ENCODE measurements around the gene SLC16A1.
A peak's percentile ranks its signal among the peaks of the same experiment; 100 is the strongest.
"Not testable (repeated sequence)": the region's sequence is repeated elsewhere in the genome, so short reads cannot be mapped to it uniquely, and the experiment has no call there.

Gene SLC16A1

DNA sequence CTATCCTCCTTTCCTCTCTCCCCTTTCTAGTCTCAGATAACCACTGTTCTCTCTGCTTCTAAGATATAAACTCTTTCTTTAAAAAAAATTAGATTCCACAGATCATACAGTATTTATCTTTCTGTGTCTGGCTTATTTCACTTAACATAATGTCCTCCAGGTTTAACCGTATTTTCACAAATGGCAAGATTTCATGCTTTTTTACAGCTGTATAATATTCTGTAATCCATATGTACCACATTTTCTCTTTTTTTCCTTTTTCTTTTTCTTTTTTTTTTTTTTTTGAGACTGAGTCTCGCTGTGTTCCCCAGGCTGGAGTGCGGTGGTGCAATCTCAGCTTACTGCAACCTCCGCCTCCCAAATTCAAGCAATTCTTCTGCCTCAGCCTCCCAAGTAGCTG, 5.1 kb upstream of the SLC16A1 start:
- no peak for DNase-seq

DNA sequence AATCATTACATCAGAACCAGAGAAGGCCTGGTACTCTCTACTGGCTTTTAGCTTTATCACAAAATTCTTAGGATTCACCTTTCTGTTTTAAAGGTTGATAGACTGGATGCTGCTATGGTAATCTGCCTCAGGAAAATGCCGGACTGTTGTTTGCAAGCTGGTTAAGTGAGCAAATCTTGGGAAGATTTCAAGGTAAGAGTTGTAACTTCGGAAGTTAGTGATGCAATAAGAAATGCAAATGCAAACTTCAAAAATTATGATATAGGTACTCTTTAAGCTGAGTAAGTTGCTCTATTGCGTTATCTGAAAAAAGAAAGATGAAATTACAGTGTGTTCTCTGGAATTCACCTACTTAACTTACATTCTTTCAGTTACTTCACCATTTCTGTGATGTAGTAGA, 4.4 kb upstream of the SLC16A1 start:
- DNase-seq: no peak

DNA sequence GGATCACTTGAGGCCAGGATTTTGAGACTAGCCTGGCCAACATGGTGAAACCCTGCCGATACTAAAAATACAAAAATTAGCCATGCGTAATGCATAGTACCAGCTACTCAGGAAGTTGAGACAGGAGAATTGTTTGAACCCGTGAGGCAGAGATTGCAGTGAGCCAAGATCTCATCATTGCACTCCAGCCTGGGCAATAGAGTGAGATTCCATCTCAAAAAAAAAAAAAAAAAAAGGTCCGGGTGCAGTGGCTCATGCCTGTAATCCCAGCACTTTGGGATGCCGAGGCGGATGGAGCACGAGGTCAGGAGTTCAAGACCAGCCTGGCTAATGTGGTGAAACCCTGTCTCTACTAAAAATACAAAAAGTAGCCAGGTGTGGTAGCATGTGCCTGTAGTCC, 2.2 kb upstream of the SLC16A1 start:
- DNase-seq: not testable (repeated sequence)

DNA sequence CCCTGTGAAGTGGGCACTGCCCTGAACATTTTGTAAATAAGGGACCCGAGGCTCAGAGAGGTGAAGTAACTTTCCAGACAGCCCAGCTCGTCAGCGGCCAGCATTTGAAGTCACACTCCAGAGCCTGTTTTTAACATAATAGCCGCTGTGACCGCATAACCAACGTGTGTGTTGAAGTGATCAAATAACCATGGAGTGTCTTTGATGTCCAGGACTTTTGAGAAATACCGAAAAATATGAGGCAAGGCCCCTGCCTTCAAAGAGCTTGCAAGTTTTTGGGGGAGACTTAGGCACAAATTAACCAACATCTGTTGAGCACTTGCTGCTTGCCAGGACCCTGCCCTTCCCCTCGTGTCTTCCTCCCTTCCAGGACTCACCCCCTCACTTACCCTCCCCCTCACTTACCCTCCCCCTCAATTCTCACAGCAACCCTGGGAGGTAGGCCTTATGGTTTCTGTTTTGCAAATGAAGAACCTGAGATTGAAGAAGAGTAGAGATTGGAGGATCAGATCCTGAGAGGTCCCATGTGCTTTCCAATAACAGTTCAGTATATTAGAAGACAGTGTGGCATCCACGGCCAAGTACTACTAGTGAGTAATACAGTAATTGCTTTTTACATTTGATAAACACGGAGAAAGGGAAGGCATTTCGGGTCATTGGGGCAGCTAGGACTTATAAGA, 1.3 kb upstream of the SLC16A1 start:
- no peak for DNase-seq

DNA sequence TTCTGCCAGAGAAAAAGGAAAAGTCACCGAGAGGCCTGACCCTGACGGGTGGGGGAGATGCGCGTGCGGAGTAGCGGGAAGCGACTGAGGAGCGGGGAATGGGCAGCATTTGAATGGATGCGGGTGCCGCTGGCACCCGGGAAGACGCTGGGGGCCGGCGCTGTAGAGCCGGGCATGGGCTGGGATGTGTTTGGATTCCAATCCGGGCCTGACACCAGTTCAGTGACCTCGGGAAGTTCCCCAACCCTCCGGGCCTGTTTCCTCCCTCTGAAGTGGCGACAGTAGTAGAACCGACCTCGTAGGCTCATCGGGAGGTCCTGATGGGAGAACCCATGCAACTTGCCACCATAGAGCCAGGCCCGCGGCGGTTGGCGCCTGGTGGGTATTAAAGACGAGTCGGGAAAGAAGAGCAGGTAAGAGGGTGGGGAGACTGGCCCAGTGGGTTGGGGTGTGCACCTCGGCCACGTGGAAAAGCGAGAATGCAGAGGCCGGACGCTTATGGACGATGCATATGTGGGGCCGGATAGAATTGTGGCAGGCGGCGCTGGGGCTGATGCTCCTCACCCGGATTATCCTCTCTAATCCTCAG, 642 bp upstream of the SLC16A1 start:
- DNase-seq: no peak

DNA sequence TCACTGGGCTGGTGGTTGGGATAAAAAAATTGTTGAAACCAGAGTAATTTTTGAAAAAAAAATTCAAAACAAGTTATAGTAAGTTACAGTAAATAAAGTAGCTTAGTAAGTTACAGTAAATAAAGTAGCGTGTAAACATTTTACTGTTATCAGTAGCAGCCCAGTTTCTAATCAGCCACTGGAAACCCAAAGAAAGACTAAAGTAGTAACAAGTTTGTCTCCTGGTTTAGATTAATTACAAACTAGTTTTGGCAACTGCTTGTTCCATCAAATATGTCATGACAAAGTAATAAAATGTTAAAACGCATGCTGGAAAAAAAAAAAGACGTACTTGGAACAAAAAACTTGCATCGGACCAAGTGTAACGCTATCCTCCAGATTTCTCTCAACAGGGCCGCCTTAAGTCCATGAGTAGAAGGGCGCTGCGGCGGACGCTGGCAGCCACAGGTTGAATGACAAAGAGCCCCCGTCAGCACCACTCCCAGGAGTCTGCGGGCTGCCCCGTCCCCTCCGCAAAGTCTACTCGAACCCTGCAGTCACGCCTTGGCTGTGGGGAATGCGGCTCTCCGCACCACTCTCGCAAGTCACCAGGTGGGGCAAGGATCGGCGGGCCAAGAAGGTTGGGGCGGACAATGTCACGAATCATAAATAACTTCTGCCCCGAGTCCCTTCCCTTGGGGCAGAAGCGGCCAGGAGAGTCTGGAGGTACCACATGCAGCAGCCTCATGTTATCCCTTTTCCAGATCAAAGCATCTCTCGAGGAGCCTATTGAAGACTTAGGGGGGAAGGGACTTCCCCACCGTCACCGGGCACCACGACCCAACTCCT, 837 bp downstream of the SLC16A1 start:
- peak; percentile 38 to 54 for DNase-seq

DNA sequence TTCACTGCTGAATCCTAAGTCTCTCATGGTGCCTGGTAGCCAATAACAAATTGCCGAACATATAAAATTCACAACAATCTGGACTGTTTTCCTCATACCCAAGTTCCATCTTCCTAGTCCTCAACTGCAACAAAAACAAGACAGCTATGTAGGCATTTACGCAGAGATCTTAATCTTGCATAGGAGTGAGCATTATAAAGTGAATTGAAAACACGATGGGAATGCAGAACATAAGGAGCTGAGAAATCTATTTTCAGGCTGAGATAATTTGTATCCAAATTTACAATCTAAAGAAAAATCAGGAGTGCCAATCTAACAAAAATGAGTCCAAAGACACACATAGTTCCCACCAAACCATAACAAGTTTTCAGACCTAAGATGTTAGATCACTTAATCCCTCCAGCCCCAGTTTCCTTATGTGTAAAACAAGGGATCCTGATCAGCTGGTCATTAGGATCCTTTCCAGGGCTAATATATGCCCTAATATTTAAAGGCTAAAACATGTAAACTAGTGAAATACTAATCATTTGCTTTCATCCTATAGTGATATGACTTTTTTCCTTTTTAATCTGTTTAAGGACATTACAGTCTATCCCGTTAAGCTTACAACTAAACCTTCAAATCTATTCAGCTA, 1.9 kb downstream of the SLC16A1 start:
- no peak for DNase-seq

DNA sequence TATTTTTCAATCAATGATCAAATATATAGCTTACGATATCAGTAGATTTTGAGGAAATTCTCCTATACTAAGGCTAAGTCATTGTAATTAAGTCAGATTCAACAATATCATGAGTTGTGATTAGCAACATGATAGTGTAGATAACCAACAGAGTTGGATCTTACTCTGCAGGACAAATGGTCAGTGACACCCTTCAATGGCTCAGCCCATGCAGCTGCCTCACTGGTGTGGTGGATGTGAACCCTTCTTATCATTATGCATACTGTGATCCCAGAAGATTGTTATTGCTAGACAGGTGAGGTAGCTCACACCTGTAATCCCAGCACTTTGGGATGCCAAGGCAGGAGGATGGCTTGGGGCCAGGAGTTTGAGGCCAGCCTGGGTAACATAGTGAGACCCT, 5.6 kb downstream of the SLC16A1 start:
- DNase-seq: no peak

DNA sequence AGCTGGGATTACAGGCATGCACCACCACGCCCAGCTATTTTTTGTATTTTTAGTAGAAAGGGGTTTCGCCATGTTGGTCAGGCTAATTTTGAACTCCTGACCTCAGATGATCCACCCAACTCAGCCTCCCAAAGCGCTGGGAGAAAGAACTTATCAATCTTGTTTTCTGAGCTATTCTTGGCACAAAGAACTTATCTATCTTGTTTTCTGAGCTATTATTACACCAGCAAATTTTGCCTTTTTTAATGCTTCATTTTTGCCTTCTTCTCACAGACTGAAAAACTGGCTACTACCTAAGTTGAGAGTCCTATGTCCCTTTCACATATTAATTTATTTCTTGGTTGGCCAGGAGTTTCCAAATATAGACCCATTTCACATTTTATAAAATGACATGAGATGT, 9.3 kb downstream of the SLC16A1 start:
- no peak for DNase-seq

DNA sequence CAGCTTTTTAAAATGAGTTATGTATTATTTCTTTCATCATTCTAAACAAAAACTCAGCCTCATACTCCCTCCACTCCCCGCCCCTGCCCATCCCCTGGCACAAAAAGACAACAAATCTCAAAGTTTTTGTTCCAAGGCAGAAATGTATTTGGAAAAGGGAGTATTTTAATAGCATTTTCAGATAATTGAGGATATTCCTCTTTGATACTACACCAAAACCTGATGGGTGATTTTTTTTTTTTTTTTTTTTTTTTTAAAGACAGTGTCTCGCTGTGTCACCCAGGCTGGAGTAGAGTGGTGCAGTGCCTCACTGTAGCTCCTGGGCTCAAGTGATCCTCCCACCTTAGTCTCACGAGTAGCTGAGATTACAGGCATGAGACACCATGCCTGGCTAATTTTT, 16.2 kb downstream of the SLC16A1 start:
- DNase-seq: no peak

DNA sequence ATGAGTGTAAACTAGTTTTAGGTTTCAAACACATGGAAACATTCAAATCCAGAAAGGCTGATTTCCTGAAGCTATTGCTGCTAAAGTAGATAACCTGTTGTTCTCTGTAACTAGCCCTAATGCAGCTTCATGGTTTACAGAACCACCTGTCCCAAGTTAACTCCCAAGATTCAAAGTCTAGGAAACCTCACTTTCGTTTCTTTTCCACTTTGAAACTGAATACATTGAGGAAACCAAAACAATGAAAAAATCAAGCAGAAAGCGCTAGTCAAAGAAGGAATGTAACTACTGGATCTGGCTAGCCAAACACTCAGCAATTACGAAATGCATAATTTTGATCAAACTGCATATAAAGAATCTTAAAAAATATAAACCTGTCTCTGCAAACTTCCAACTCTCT, 17.8 kb downstream of the SLC16A1 start:
- no peak for DNase-seq

DNA sequence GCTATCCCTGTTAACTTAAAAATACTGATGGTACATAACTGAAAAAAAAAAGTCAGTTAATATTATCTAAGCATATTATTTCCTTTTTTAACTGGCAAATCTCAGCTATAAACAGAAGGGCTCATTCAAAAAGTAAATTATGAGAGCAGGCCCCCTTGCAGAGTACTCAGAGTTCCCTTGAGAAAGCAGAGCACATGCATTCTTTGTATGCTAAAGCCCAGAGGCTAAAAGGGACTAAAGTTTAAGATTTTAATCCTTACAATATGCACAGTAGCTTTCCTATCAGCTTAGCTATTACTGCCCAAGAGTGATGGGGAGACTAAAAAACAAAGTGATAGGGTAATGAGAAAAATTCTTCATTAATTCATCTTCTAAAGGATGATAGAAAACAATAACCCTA, 18.5 kb downstream of the SLC16A1 start:
- DNase-seq: no peak

DNA sequence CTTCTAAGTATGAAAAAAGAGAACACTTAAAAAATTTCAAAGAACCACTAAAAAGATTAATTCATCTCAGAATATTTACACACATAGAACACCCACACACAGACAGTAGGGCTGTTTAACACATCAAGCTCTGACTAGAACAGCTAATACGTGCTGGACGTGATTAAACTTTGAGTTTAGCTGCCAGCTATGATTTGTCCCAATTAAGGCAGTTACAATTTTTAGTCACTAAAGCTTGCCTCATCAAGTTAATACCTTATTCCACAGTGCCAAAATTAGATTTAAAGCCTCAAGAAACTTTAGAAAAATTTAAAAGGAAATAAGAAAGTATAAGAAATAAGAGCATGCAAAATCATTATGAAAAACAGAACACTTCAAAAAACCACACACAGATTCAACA, 18.9 kb downstream of the SLC16A1 start:
- no peak for DNase-seq

DNA sequence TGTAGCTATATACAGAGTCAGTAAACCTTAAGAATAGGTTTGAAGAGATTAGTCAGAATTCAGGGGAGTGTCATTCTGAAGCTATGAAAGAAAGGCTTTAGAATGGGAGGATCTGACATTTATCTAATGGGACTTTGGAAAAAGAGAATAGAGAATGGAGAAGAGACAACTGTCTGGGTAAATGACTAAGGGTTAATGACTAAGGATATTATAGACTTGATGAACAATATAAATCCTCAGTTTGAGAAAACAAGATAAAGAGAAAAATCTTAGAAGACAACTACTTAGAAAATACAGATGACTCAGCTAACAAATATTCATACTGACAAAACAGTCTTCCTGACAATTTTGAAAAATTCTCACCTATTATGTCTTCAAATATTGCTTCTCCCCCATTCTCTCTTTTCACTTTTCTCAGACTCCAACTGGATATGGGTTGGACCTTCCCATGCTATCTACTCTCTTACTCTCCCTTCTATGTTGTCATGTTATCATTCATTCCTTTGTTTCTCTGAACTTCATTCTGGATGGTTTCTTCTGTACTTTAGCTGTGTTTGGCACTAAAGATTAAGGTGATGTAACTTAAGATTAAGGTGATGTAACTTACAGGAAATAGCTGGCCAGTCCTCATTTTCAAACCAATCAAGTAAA, 20.4 kb downstream of the SLC16A1 start:
- no peak for DNase-seq

DNA sequence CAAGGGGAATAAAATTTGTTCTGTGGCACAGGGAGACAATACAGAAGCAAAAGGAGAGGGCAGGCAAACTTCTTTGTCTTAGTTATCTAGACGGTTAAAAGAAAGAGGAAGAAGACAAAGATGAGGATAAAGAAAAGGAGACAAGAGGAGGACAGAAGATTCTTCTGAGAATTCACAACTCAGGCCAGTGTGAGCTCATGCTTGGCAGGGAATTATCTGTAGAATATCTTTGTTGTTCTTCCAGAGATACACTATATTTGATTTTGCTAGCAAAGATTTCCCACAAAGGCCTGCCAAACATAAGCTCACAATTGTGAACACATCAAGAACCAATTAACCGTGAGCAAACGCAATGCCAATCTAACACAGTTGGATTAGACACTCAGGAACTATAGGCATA, 21.4 kb downstream of the SLC16A1 start:
- DNase-seq: no peak

DNA sequence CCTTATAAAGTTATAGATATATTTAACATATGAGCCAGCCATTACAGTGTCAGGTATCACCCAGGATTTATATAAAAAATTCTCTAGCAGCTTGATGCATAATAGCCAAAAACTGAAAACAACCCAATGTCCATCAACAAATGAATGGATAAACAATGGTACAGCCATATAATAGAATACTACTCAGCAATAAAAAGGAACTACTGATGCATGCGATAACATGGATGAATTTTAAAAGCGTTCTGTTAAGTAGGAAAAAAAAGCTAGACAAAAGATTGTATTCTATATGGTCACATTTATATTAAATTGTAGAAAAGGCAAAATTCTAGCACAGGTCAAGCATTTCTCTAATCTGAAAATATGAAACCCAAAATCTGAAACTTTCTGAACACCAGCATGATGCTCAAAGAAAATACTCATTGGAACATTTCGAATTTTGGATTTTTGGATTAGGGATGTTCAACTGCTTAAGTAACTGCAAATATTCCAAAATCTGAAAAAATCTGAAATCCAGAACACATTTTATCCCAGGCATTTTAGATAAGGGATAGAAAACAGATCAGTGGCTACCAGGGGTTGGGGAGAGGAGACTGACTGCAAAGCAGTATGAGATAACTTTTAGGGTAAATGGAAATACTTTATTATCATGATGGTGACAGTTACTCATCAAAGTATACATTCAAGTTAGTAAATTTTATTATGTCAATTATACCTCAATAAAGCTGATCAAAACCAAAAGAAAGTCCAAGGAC, 22.0 kb downstream of the SLC16A1 start:
- no peak for DNase-seq

DNA sequence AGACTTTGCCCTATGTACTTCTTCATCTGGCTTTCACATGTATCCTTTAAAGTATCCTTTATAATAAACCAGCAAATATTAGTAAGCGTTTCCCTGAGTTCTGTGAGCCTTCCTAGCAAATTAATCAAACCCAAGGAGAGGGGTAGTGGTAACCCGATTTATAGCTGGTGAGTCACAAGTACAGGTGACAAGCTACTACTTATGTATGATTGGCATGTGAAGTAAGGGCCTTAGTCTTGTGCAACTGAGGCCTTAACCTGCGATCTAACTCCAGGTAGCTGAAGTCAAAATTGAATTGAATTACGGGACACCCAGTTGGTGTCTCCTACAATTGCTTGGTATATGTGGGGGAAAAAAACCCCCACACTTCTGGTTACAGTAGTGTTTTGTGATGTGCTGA, 26.0 kb downstream of the SLC16A1 start:
- DNase-seq: no peak

DNA sequence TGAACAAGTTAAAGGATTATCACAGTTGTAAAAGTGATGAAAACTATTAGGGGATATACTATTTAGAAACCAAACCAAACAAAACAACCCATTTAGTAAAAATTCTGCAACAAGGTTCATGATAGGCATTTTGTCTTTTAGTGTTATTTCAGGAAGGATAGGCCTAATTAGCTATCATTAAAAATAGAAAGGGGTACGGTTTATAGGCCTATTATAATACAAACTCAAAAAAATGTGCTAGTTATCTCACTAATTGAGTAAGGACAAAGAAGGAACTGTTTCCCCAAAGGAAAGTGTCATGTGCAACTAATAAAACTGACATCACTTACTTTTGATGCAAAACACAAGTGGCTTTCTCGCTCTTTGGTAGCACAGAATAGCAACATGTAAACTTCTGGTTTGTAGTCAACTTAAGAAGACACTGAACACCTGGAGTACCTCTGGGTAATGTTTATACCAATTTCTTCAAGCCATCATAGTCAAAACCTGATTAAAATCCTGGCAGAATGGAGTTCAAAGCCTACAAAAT, 28.5 kb downstream of the SLC16A1 start:
- DNase-seq: no peak

DNA sequence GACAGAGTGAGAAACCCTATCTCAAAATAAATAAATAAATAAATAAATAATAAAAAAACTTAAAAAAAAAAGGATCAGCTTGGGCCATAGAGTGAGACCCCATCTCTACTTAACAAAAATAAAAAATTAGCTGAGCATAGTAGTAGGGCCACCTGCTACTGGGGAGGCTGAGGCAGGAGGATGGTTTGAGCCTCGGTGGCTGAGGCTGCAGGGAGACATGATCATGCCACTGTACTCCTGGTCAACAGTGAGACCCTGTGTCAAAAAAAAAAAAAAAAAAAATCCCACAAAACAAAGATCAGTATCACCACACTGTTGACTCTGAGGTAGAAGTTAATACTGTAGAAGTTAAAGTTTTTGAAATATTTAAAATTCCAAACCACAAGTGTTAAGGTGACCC, 29.1 kb downstream of the SLC16A1 start:
- DNase-seq: no peak

DNA sequence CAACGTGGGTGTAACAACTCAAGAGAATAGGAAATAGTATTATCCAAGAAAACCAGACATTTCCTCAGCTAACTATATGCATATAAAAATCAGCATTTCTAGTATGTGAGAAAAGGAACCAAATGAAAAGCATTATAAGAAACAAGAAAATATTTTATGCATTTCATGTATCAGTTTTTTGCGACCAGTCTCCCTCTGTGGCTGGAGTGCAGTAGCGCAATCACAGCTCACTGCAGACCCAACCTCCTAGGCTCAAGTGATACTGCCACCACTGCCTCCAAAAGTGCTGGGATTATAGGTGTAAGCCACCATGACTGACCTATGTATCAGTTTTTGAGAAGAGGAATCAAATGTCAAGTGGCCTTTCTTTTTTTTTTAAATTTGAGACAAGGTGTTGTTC, 31.0 kb downstream of the SLC16A1 start:
- no peak for DNase-seq

DNA sequence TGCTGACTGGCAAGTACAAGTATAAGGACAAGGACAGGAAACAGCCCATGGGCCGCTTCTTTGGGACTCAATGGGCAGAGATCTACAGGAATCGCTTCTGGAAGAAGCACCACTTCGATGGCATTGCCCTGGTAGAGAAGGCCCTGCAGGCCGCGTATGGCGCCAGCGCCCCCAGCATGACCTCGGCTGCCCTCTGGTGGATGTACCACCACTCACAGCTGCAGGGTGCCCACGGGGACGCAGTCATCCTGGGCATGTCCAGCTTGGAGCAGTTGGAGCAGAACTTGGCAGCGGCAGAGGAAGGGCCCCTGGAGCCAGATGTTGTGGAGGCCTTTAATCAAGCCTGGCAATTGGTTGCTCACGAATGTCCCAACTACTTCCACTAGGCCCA, 32.0 kb downstream of the SLC16A1 start:
- no peak for DNase-seq

DNA sequence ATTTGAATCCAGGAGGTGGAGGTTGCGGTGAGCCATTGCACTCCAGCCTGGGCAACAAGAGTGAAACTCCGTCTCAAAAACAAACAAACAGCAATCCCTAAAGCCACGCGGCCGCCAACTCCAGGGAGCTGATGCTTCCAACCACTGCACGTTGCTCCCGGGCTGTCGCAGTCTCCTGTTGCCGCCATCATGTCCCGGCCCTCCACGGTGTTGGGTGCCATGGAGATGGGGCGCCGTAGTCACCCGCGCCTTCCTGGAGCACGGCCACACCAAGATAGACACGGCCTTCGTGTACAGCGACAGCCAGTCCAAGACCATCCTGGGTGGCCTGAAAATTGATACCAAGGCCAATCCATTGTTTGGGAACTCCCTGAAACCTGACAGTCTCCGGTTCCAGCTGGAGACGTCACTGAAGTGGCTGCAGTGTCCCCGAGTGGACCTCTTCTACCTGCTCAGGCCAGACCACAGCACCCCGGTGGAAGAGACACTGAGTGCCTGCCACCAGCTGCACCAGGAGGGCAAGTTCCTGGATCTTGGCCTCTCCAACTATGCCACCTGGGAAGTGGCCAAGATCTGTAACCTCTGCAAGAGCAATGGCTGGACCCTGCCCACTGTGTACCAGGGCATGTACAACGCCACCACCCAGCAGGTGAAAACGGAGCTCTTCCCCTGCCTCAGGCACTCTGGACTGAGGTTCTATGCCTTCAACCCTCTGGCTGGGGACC, 32.6 kb downstream of the SLC16A1 start:
- no peak for DNase-seq

All from NCI-H1930 (cell line).